Ammon's horn (tissue), 1 donor: ENCODE data around the gene ZNF354B.

ENCODE experiments used
- DNase-seq: peaks from one replicate; pipeline ENCODE4 v3.0.0-alpha.2; 2016; ENCODE audit warnings: low spot score

ZNF354B gene

DNA sequence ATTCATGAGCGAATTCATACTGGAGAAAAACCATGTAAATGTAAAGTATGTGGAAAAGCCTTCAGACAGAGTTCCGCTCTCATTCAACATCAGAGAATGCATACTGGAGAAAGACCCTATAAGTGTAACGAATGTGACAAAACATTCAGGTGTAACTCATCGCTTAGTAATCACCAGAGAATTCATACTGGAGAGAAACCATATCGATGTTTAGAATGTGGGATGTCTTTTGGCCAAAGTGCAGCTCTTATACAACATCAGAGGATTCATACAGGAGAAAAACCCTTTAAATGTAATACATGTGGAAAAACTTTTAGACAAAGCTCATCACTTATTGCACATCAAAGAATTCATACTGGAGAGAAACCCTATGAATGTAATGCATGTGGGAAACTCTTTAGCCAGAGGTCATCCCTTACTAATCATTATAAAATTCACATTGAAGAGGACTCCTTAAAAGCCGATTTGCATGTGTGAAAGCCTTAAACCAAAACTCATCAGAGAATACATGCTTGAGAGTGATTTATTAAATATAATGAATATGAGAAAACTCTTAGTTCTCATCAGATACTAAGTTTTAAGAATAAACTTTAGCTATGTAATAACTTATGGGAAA, 24.2 kb downstream of the ZNF354B start:
- DNase-seq, result no peak

DNA sequence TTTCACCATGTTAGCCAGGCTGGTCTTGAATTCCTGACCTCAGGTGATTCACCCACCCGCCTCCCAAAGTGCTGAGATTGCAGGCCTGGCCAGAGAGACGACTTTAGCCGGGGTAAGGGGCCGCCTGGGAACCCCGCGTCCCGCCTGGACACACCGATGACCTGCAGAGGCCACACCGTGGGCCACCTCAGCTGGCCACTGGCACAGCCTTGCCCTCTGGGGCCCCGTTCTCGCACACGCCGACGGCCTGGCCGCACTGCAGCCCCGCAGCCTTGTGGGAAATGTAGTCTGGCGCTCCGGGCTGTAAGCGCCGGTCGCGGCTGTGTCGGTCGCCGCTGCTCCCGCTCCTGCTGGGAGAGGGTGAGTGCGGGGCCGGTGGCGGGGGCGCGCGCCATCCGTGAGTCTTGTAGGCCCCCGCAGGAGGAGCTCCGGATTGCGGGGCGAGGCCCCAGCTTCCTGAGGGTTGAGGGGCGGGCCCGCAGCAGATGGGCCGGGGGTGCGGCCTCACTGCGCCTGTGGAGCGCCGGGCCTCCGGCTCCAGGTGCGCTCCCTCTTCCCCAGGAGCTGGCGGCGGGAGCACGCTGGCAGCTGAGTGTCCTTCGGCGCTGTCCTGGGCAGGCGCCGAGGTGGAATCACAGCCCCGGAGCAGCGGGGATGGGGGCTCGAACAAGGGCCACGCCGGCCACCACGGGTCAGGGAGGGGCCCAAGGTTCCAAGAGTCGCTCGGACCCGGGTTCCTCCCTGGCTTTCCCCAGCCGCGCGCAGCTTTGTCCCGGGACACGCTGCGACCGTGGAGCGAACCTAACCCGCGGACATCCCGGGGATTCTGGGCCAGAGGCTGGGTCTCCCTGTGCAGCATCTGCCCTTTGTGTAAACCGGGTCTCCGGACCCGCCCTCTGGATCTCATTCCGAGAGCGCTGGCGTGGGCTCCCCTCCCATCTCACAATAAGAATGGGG, 36.1 kb downstream of the ZNF354B start, which contains the start of gene ZFP2:
ZFP2 (plus strand) TSS at position 299 of the 957 bp plus-strand sequence. CDS start 35,401 bp downstream, outside the sequence.
- DNase-seq, result peak; percentile 82

DNA sequence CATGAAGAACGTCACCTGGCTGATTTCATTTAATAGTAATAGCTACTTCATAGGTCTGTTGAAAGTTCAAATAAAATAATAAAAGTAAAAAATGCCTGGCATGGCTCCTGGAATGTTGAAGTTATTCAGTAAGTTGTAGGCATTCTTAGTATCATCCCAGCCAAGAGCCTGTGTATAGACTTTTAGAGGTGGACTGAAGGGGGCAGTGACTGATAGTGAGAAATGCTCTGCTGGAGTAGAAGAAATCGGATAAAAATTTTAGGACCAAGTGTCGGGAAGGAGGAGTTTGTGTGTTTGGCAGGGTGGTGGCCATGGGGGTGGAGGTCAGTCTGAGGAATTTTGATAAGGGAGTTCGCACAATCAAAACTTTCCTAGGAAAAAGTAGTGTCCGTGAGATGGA, 39.5 kb downstream of the ZNF354B start:
- no peak for DNase-seq

DNA sequence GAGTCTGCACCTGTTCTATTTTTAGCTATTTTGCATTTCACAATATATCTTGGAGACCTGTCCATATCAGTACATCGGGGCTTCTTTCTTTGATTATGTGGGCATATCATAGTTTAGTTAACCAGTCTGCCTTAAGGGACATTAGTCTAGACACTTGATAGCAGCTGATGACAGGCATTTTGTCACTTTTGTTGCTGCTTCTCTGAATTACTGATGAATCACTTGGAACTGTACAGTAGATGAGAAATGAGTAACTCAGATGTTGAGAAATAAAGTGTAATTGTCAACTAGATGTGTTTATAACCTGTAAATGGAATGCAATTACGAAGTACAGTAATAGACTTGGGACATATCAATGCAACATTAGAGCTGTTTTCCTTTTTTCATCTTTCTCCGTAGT, 43.1 kb downstream of the ZNF354B start:
- no peak for DNase-seq

DNA sequence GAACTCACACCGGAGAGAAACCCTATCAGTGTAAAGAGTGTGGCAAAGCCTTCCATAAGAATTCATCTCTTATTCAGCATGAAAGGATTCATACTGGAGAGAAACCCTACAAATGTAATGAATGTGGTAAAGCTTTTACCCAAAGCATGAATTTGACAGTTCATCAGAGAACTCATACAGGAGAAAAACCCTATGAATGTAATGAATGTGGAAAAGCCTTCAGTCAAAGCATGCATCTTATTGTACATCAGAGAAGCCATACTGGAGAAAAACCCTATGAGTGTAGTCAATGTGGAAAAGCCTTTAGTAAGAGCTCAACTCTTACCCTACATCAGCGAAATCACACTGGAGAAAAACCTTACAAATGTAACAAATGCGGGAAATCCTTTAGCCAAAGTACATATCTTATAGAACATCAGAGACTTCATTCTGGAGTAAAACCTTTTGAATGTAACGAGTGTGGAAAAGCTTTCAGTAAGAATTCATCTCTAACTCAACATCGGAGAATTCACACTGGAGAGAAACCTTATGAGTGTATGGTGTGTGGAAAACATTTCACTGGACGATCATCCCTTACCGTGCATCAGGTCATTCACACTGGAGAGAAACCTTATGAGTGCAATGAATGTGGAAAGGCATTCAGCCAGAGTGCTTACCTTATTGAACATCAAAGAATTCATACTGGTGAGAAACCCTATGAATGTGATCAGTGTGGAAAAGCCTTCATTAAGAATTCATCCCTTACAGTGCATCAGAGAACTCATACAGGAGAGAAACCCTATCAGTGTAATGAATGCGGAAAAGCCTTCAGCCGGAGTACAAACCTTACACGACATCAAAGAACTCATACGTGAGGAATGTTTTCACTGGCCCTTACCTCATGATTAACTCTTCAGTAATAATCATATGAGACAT, 72.3 kb downstream of the ZNF354B start:
- DNase-seq, result no peak
